Brain microvascular endothelial cell (primary cell): Measurements from ENCODE around the gene GLUL.
A peak's percentile ranks its signal among the peaks of the same experiment; 100 is the strongest.
"Not testable (repeated sequence)": the region's sequence is repeated elsewhere in the genome, so short reads cannot be mapped to it uniquely, and the experiment has no call there.

Experiments used
- DNase-seq: peaks from one replicate; pipeline ENCODE4 v3.0.0-alpha.2; 2020
- H3K27ac ChIP-seq: fragments of 250-450 bp; sonication (Bioruptor Pico); 2 replicates; pipeline ENCODE4 v1.5.1; 2020; ENCODE audit warnings: mild to moderate bottlenecking, moderate library complexity
- H3K27me3 ChIP-seq: fragments of 250-450 bp; sonication (Bioruptor Pico); replicated peaks from 2 replicates; pipeline ENCODE4 v1.5.1; 2020; ENCODE audit warnings: mild to moderate bottlenecking
- H3K36me3 ChIP-seq: fragments of 250-450 bp; sonication (Bioruptor Pico); replicated peaks from 2 replicates; pipeline ENCODE4 v1.5.1; 2020; ENCODE audit warnings: mild to moderate bottlenecking
- H3K4me3 ChIP-seq: 2 replicates; pipeline ENCODE4 v1.5.1; 2011; ENCODE audit warnings: low read depth, mild to moderate bottlenecking, control low read depth, low read length, moderate library complexity
- CTCF ChIP-seq: IDR thresholded peaks from 2 replicates; pipeline ENCODE4 v1.5.1; 2011; ENCODE audit warnings: low read depth, mild to moderate bottlenecking, moderate library complexity, low read length, control low read depth, inconsistent platforms; ENCODE audit errors: missing control alignments
- in situ Hi-C: cut with HindIII; loops from 2 replicates; pipeline ENCODE4 v1.10.0; 2017; ENCODE audit warnings: low sequenced_read_pairs, low pct_ligation_motif_present

GLUL gene

GRCh38 chr1:182340233-182341058 lies 51.1 kb downstream of the GLUL start:
- in situ Hi-C loops = no loop called here
- Histone ChIP-seq H3K36me3 (no peaks in the 10 kb centered on the region), H3K27ac (no peak overlapping the region), H3K4me3 (no peak overlapping the region), H3K27me3 (no peaks in the 10 kb centered on the region)
- peak; percentile 9 for DNase-seq
- no peak for TF ChIP-seq CTCF

- no peak for TF ChIP-seq CTCF
- in situ Hi-C loops = no loop called here
- DNase-seq = no peak
- H3K27me3 ChIP-seq = no peaks in the 10 kb centered on the region
- no peak overlapping the region for H3K4me3 ChIP-seq
- H3K36me3 ChIP-seq = no peaks in the 10 kb centered on the region
- H3K27ac ChIP-seq = no peak overlapping the region
Measured at GRCh38 chr1:182339684-182340083, 51.9 kb downstream of the GLUL start.

- no peak for TF ChIP-seq CTCF
- no peak overlapping the region for H3K27ac ChIP-seq
- H3K4me3 ChIP-seq = no peak overlapping the region
- DNase-seq = no peak
- no peaks in the 10 kb centered on the region for H3K36me3 ChIP-seq
- in situ Hi-C loops = no loop called here
- H3K27me3 ChIP-seq = no peaks in the 10 kb centered on the region
Measured at GRCh38 chr1:182338806-182339370, 52.7 kb downstream of the GLUL start.

DNA sequence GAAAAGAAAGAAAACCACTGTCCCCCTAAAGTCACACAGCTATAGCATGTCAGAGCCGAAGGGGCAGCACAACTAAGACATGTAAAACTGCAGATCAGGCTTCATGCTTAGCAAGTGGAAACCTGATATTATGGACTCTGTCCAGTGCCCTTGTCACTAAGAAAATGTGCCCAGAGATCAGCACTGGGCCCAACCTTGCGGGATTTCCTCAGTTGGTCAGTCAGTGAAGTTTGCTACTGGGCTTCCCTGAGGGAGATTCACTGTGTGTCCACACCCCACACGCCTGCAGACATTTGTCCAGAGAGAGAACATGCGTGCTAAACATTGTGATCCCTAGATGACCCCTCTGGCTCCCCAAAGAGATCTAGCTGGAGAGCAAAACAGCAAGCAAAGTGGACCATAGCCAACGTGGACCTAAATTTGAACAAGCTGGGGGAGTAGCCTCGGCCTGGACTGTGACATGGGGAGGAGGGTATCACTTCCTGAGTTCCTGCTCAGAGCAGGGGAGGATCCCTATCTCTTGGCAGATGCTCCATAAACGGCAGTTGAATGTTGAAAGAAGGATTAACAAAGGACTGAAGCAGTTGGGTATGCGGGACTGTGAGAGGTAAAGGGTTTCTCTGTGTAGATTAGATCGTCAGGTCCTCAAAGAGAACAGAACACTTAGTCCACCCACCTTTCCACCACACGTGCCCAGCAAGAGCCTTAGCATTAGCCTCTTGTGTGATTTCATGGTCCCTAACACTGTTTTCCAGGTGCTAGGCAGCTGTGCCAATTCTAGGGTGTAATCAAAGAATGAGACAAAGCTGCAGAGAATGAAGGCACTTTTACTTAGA lies 53.6 kb downstream of the GLUL start:
- Histone ChIP-seq H3K27ac (no peak overlapping the region), H3K4me3 (no peak overlapping the region), H3K27me3 (no peaks in the 10 kb centered on the region), H3K36me3 (no peaks in the 10 kb centered on the region)
- no peak for DNase-seq
- in situ Hi-C loops = no loop called here
- TF ChIP-seq CTCF = no peak

DNA sequence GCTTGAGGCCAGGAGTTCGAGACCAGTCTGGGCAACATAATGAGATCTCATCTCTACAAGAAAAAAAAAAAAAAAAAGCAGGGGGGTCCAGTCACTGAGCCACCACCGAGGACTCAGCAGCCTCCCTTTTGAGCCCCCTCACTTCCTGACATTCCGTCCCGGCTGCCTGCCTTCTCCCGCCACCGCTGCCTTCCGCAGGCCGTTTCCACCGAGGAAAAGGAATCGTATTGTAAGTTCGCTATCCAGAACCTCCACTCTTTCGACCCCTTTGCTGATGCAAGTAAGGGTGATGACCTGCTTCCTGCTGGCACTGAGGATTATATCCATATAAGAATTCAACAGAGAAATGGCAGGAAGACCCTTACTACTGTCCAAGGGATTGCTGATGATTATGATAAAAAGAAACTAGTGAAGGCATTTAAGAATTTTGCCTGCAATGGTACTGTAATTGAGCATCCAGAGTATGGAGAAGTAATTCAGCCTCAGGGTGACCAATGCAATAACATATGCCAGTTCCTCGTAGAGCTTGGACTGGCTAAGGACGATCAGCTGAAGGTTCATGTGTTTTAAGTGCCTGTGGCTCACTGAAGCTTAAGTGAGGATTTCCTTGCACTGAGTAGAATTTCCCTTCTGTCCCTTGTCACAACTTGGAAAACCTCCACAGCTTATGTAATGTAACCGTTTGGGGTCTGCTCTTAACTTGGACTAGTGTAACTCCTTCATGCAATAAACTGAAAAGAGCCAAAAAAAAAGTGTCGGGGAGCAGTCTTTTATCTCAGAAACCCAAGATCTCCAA lies 55.6 kb downstream of the GLUL start:
- Histone ChIP-seq H3K36me3 (no peaks in the 10 kb centered on the region), H3K27me3 (no peaks in the 10 kb centered on the region), H3K4me3 (no peak overlapping the region), H3K27ac (no peak overlapping the region)
- in situ Hi-C loops = no loop called here
- TF ChIP-seq CTCF = no peak
- DNase-seq = no peak

- in situ Hi-C loops, H3K27ac ChIP-seq, H3K36me3 ChIP-seq, DNase-seq, H3K4me3 ChIP-seq, H3K27me3 ChIP-seq: not testable (repeated sequence)
Measured at GRCh38 chr1:182333071-182333571, 58.5 kb downstream of the GLUL start.
